Neural progenitor cell (in vitro differentiated cells): ENCODE measurements around the gene NPSR1. TPM values are rescaled to one million over a fixed set of nuclear protein-coding genes. Genes with fewer than 3 reads are reported as not detected.

Source experiments
- DNase-seq: peaks from one replicate; pipeline ENCODE4 v3.0.0-alpha.2; 2016; ENCODE audit warnings: low spot score
- H2AFZ ChIP-seq: fragments of 200-600 bp; sonication (generic); replicated peaks from 2 replicates; pipeline ENCODE4 v1.6.1; 2016; ENCODE audit warnings: antibody characterized with exemption
- H3F3A ChIP-seq: fragments of 200-600 bp; sonication (generic); 2 replicates; pipeline ENCODE4 v1.6.1; 2016; ENCODE audit warnings: antibody characterized with exemption, low read depth
- H3K27ac ChIP-seq: fragments of 200-600 bp; sonication (generic); 2 replicates; pipeline ENCODE4 v1.5.1; 2016; ENCODE audit warnings: mild to moderate bottlenecking
- H3K27me3 ChIP-seq: fragments of 200-600 bp; sonication (generic); 2 replicates; pipeline ENCODE4 v1.6.1; 2016; ENCODE audit warnings: mild to moderate bottlenecking, moderate library complexity
- H3K36me3 ChIP-seq: fragments of 200-600 bp; sonication (generic); 2 replicates; pipeline ENCODE4 v1.5.1; 2016
- H3K4me1 ChIP-seq: fragments of 200-600 bp; sonication (generic); 2 replicates; pipeline ENCODE4 v1.6.1; 2016; ENCODE audit warnings: mixed run types
- H3K4me2 ChIP-seq: fragments of 200-600 bp; sonication (generic); 2 replicates; pipeline ENCODE4 v1.6.1; 2016
- H3K4me3 ChIP-seq: fragments of 200-600 bp; sonication (generic); 2 replicates; pipeline ENCODE4 v1.5.1; 2016
- H3K79me2 ChIP-seq: fragments of 200-600 bp; sonication (generic); 2 replicates; pipeline ENCODE4 v1.6.1; 2016; ENCODE audit warnings: low read depth
- H3K9ac ChIP-seq: fragments of 200-600 bp; sonication (generic); 2 replicates; pipeline ENCODE4 v1.6.1; 2016
- H3K9me3 ChIP-seq: fragments of 200-600 bp; sonication (generic); 2 replicates; pipeline ENCODE4 v1.5.1; 2016; ENCODE audit warnings: low read depth
- H4K20me1 ChIP-seq: fragments of 200-600 bp; sonication (generic); 2 replicates; pipeline ENCODE4 v1.6.1; 2016; ENCODE audit warnings: low read depth
- H3K27ac Mint-ChIP-seq: 3 replicates; pipeline ENCODE4 v1.8.0; 2021; ENCODE audit warnings: mixed read lengths
- H3K27me3 Mint-ChIP-seq: 2 replicates; pipeline ENCODE4 v1.8.0; 2022; ENCODE audit warnings: low read depth, mild to moderate bottlenecking, inconsistent platforms, moderate library complexity, mixed read lengths; ENCODE audit not compliant: insufficient read depth
- H3K36me3 Mint-ChIP-seq: 3 replicates; pipeline ENCODE4 v1.8.0; 2021; ENCODE audit warnings: mixed read lengths
- H3K4me1 Mint-ChIP-seq: 3 replicates; pipeline ENCODE4 v1.8.0; 2021; ENCODE audit warnings: mixed read lengths
- H3K4me3 Mint-ChIP-seq: 3 replicates; pipeline ENCODE4 v1.8.0; 2021; ENCODE audit warnings: mild to moderate bottlenecking, moderate library complexity, mixed read lengths
- H3K9me3 Mint-ChIP-seq: 3 replicates; pipeline ENCODE4 v1.8.0; 2020; ENCODE audit warnings: mixed read lengths
- CTCF ChIP-seq: fragments of 200-600 bp; sonication (generic); IDR thresholded peaks from 2 replicates; pipeline ENCODE4 v1.5.1; 2017; ENCODE audit warnings: antibody characterized with exemption, mild to moderate bottlenecking
- EZH2 ChIP-seq: fragments of 200-600 bp; sonication (generic); IDR thresholded peaks from 2 replicates; pipeline ENCODE4 v1.6.1; 2017; ENCODE audit warnings: antibody characterized with exemption, mild to moderate bottlenecking, moderate library complexity
- EZH2phosphoT487 ChIP-seq: fragments of 200-600 bp; sonication (generic); IDR thresholded peaks from 2 replicates; pipeline ENCODE4 v1.6.1; 2017; ENCODE audit warnings: antibody characterized with exemption
- total RNA-seq: library from RNA; depleted of rRNA; stranded (reverse); fragments of >200 nt; gene quantifications from 2 replicates; pipeline ENCODE4 v1.2.3, GENCODE V29; 2015; ENCODE audit warnings: low replicate concordance

Gene NPSR1
- total RNA-seq, 1 donor from 2014 or later: not detected

DNA sequence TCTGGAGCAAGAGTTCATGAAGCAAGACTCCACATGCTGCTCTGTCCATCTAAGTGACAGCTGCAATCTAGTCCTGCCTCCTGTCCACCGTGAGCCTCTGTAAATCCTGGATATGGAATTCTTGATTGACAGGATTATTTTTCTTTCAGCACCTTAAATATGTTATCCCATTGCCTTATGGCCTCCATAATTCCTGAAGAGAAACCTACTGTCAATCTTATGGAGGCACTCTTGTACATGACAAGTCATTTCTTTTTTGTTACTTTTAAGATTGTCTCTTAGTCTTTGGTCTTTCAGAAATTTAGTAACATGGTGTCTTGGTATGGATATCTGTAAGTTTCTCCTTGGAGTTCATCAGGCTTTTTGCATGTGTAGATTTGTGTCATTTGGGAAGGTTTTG is 82.8 kb downstream of the NPSR1 start:
- H3K4me3 Mint-ChIP-seq: no peak overlapping the region
- Histone ChIP-seq H3K27ac (no peak overlapping the region), H3K4me1 (no peaks in the 10 kb centered on the region), H3F3A (no peaks in the 10 kb centered on the region), H3K27me3 (no peaks in the 10 kb centered on the region), H3K79me2 (no peaks in the 10 kb centered on the region), H3K9ac (no peak overlapping the region), H2AFZ (no peak overlapping the region), H4K20me1 (no peaks in the 10 kb centered on the region), H3K4me3 (no peak overlapping the region), H3K4me2 (no peak overlapping the region), H3K36me3 (no peaks in the 10 kb centered on the region), H3K9me3 (no peaks in the 10 kb centered on the region)
- H3K9me3 Mint-ChIP-seq: peaks cover 15% of the 10 kb centered on the region
- H3K27me3 Mint-ChIP-seq: peaks cover 2% of the 10 kb centered on the region
- no peaks in the 10 kb centered on the region for H3K4me1 Mint-ChIP-seq
- H3K27ac Mint-ChIP-seq: no peak overlapping the region
- no peak for DNase-seq
- TF ChIP-seq EZH2phosphoT487 (no peak), EZH2 (no peak), CTCF (no peak)
- no peaks in the 10 kb centered on the region for H3K36me3 Mint-ChIP-seq

DNA sequence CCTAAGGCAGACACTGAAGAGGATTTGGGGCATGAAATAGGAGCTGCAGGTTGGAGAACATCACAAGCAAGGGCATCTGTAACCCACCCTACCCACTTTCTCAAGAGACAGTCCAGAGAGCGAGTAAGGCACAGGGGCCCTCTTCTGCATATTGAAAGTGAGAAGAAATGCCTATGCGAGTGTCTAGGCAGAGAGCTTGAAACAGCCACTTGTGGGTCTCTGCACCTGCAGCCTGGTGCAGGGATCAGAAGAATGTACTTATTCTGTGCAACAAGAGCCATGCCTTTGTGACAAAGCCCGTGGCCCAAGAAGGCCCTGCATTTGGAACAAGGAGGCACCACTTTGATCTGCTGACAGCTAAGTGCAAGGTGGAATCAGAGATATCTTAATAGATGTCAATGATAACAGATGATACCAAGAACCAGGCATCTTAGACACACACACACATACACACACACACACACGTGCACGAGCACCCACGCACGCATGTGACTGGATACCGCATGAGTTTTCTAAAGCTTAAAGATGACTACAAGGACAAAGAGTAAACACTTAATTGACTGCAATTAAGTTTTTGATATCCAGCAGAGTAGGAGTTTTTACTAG is 89.3 kb downstream of the NPSR1 start:
- Mint-ChIP-seq H3K4me1 (peaks cover 12% of the 10 kb centered on the region), H3K36me3 (no peaks in the 10 kb centered on the region), H3K9me3 (peaks cover 12% of the 10 kb centered on the region), H3K27ac (no peak overlapping the region), H3K27me3 (peaks cover 5% of the 10 kb centered on the region), H3K4me3 (no peak overlapping the region)
- no peak overlapping the region for H3K27ac ChIP-seq
- no peak overlapping the region for H3K4me3 ChIP-seq
- no peaks in the 10 kb centered on the region for H3K9me3 ChIP-seq
- H3K36me3 ChIP-seq: no peaks in the 10 kb centered on the region
- H3K4me1 ChIP-seq: no peaks in the 10 kb centered on the region
- no peaks in the 10 kb centered on the region for H3F3A ChIP-seq
- no peaks in the 10 kb centered on the region for H3K27me3 ChIP-seq
- DNase-seq: no peak
- no peaks in the 10 kb centered on the region for H3K79me2 ChIP-seq
- H3K4me2 ChIP-seq: no peak overlapping the region
- H3K9ac ChIP-seq: no peak overlapping the region
- H4K20me1 ChIP-seq: no peaks in the 10 kb centered on the region
- TF ChIP-seq EZH2phosphoT487 (no peak), EZH2 (no peak), CTCF (no peak)
- no peak overlapping the region for H2AFZ ChIP-seq

GRCh38 chr7:34747867-34748727 is 90.1 kb downstream of the NPSR1 start:
- Mint-ChIP-seq H3K9me3 (peaks cover 4% of the 10 kb centered on the region), H3K27ac (no peak overlapping the region), H3K4me1 (peaks cover 12% of the 10 kb centered on the region), H3K27me3 (peaks cover 5% of the 10 kb centered on the region), H3K36me3 (no peaks in the 10 kb centered on the region), H3K4me3 (no peak overlapping the region)
- Histone ChIP-seq H3K79me2 (no peaks in the 10 kb centered on the region), H3K9ac (no peak overlapping the region), H3K9me3 (no peaks in the 10 kb centered on the region), H3K27ac (no peak overlapping the region), H3K4me2 (no peak overlapping the region), H3K4me3 (no peak overlapping the region), H3F3A (no peaks in the 10 kb centered on the region), H3K36me3 (no peaks in the 10 kb centered on the region), H4K20me1 (no peaks in the 10 kb centered on the region), H3K4me1 (no peaks in the 10 kb centered on the region), H3K27me3 (no peaks in the 10 kb centered on the region), H2AFZ (no peak overlapping the region)
- no peak for DNase-seq
- TF ChIP-seq EZH2phosphoT487 (no peak), CTCF (no peak), EZH2 (no peak)
